HL-60 (cell line): ENCODE results near the gene OOSP3.

Source experiments
- DNase-seq, 2 experiments: peaks; one replicate each; pipeline ENCODE4 v3.0.0-alpha.2; 2010 to 2020; ENCODE audit warnings: low read depth in 1 of 2, low spot score in 1 of 2
- H3K27ac ChIP-seq: fragments of 250-450 bp; sonication (Bioruptor Pico); replicated peaks from 2 replicates; pipeline ENCODE4 v1.5.1; 2020; ENCODE audit warnings: mild to moderate bottlenecking, moderate library complexity
- H3K27me3 ChIP-seq: fragments of 250-450 bp; sonication (Bioruptor Pico); 2 replicates; pipeline ENCODE4 v1.5.1; 2021; ENCODE audit warnings: mild to moderate bottlenecking, moderate library complexity; ENCODE audit not compliant: insufficient read depth, poor library complexity, severe bottlenecking
- H3K4me3 ChIP-seq: replicated peaks from 2 replicates; pipeline ENCODE4 v1.5.1; 2011; ENCODE audit warnings: mild to moderate bottlenecking, control low read depth, low read length; ENCODE audit not compliant: insufficient read depth
- GABPA ChIP-seq: IDR thresholded peaks from 2 replicates; pipeline ENCODE4 v1.6.1; 2012; ENCODE audit warnings: low read depth
- POLR2AphosphoS5 ChIP-seq: IDR thresholded peaks from 2 replicates; pipeline ENCODE4 v1.6.1; 2012; ENCODE audit warnings: low read depth
- SPI1 ChIP-seq: IDR thresholded peaks from 2 replicates; pipeline ENCODE4 v1.6.1; 2012; ENCODE audit warnings: low read depth, mild to moderate bottlenecking, borderline replicate concordance
- TF ChIP-seq, protein P1 (sequence below): IDR thresholded peaks from 2 replicates; pipeline ENCODE4 v1.6.1; 2012; ENCODE audit warnings: low read depth; ENCODE audit not compliant: insufficient replicate concordance
- TF ChIP-seq, protein P2 (sequence below): IDR thresholded peaks from one replicate; pipeline ENCODE4 v1.5.1; 2011; ENCODE audit warnings: low read length, control low read depth, inconsistent platforms; ENCODE audit not compliant: insufficient read depth

OOSP3 gene

DNA sequence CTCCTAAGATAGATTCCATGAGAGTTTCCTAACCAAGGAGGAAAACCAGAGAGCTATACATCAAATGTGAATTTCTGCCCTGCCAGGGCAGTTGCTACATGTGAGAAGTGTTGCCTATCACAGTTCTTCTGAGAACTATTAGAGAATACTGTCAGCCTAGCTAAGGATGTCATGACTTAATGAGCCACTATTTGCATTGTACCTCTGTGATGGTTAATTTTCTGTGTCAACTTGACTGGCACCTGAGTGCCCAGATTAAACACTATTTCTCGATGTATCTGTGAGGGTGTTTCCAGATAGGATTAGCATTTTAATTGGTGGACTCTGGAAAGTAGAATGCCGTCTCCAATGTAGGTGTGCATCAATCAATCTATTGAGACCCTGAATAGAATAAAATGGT lies 10.6 kb upstream of the OOSP3 start:
- H3K27me3 ChIP-seq: no peaks in the 10 kb centered on the region
- H3K27ac ChIP-seq: no peak overlapping the region
- TF ChIP-seq POLR2AphosphoS5: no peak
- no peak for TF ChIP-seq SPI1
- TF ChIP-seq, protein P1, sequence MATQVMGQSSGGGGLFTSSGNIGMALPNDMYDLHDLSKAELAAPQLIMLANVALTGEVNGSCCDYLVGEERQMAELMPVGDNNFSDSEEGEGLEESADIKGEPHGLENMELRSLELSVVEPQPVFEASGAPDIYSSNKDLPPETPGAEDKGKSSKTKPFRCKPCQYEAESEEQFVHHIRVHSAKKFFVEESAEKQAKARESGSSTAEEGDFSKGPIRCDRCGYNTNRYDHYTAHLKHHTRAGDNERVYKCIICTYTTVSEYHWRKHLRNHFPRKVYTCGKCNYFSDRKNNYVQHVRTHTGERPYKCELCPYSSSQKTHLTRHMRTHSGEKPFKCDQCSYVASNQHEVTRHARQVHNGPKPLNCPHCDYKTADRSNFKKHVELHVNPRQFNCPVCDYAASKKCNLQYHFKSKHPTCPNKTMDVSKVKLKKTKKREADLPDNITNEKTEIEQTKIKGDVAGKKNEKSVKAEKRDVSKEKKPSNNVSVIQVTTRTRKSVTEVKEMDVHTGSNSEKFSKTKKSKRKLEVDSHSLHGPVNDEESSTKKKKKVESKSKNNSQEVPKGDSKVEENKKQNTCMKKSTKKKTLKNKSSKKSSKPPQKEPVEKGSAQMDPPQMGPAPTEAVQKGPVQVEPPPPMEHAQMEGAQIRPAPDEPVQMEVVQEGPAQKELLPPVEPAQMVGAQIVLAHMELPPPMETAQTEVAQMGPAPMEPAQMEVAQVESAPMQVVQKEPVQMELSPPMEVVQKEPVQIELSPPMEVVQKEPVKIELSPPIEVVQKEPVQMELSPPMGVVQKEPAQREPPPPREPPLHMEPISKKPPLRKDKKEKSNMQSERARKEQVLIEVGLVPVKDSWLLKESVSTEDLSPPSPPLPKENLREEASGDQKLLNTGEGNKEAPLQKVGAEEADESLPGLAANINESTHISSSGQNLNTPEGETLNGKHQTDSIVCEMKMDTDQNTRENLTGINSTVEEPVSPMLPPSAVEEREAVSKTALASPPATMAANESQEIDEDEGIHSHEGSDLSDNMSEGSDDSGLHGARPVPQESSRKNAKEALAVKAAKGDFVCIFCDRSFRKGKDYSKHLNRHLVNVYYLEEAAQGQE: no peak
- TF ChIP-seq, protein P2, sequence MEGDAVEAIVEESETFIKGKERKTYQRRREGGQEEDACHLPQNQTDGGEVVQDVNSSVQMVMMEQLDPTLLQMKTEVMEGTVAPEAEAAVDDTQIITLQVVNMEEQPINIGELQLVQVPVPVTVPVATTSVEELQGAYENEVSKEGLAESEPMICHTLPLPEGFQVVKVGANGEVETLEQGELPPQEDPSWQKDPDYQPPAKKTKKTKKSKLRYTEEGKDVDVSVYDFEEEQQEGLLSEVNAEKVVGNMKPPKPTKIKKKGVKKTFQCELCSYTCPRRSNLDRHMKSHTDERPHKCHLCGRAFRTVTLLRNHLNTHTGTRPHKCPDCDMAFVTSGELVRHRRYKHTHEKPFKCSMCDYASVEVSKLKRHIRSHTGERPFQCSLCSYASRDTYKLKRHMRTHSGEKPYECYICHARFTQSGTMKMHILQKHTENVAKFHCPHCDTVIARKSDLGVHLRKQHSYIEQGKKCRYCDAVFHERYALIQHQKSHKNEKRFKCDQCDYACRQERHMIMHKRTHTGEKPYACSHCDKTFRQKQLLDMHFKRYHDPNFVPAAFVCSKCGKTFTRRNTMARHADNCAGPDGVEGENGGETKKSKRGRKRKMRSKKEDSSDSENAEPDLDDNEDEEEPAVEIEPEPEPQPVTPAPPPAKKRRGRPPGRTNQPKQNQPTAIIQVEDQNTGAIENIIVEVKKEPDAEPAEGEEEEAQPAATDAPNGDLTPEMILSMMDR: no peak
- no peak for TF ChIP-seq GABPA
- no peak for DNase-seq
- no peak overlapping the region for H3K4me3 ChIP-seq

DNA sequence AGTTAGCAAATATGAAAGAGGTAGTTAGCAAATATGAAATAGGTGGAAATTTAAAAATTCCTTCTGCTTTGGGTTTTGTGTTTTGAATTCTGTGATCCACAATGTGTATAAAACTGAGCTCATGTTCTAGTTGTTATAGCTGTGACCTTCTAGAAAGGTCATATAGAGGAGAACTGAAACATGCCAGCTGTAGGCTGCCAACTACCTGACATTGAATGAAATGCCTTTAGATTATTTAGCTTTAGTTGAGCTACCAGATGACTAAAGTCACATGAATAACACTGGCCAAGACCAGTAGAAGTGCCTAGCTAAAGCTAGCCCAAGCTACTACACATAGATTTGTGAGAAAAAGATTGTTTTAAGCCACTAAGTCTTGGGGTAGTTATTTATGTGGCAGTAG lies 6.5 kb upstream of the OOSP3 start:
- DNase-seq: no peak
- H3K27me3 ChIP-seq: no peaks in the 10 kb centered on the region
- TF ChIP-seq POLR2AphosphoS5 (no peak), GABPA (no peak), SPI1 (no peak)
- TF ChIP-seq, protein P2: no peak
- TF ChIP-seq, protein P1: no peak
- no peak overlapping the region for H3K27ac ChIP-seq
- no peak overlapping the region for H3K4me3 ChIP-seq

DNA sequence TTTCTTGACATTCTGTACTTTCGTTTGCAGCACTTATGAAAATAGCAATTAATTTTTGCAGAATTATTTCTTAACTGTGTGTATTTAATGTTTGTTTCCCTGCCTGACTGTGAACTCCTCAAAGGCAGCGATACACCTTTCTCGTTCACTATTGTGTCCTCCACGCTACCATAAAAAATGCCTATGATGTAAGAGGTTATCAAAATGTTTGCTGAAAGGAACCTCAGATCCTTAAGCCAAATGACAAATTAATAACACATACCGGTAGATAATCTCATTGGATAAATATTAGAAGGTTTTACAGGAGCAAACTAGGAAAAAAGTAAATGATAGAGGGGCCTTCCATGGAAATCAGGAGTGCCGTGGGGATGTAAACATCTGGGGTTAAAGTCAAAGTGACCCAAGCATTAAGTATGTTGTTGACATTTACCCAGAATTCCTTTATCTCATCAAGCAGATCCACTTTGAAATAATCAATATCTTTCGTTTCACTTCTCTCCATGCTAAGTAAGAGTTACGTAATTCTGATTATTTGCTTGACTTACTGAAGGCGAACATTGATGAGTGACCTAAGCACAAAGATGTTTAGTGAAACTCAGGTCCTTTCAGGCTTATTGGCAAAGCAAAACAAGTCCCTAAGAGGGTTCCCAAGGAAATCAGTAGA lies 2.6 kb upstream of the OOSP3 start:
- TF ChIP-seq GABPA (no peak), SPI1 (no peak), POLR2AphosphoS5 (no peak)
- TF ChIP-seq, protein P1: no peak
- TF ChIP-seq, protein P2: no peak
- H3K27me3 ChIP-seq: no peaks in the 10 kb centered on the region
- no peak overlapping the region for H3K4me3 ChIP-seq
- no peak for DNase-seq
- H3K27ac ChIP-seq: no peak overlapping the region
